ENCODE measurements around the gene SLC35E4. TPM values are rescaled to one million over a fixed set of nuclear protein-coding genes. Genes with fewer than 3 reads are reported as not detected.

Gene SLC35E4
- total and polyA plus RNA-seq, 3 donors from 2014 or later, result 11.6 to 35.9 (median 11.6) TPM

DNA sequence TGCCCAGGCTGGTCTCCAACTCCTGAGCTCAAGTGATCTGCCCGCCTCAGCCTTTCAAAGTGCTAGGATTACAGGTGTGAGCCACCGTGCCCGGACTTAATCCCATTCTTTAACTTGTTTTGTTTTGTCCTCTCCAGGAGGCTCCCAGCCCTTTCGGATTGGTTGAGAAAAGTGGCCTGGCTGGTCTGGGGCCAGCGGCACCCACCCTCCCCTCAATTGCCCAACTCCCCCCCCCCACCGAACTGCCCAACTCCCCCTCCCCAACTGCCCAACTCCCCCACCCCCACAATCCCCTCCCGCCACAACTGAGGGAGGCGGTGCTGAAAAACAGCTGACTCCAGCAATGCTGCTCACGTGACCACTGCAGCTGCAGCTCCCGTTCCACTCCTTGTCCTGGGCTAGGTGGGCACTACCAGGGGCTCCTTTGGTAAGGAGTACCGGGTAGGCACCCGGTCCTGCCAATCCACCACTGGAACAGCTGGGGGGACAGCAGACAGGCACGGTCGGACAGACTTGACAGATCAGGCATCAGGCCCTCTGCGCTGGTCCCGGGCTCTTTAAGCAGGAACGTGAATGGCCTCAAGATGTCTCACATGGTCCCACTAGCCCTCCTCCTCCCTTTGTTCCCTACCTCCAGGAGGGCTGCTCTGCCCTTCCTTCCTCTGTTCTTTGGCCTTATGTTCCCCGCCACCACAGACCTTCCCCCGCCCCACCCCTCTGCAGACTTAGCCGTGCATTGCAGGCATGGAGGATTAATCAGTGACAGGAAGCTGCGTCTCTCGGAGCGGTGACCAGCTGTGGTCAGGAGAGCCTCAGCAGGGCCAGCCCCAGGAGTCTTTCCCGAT is 28.9 kb upstream of the SLC35E4 start, which contains the start of gene TCN2:
TSS of gene TCN2 (plus strand) at position 720 of the 845 bp plus-strand sequence. CDS start 158 bp downstream, outside the sequence.
- Histone ChIP-seq H3K27me3 (no peaks in the 10 kb centered on the region), H3K36me3 (ENCODE audit: low read depth, missing control alignments) (no peaks in the 10 kb centered on the region), H3K4me1 (no peaks in the 10 kb centered on the region), H3K27ac (peak within 1 kb of the TSS; percentile 56 to 70), H3K9me3 (no peaks in the 10 kb centered on the region), H3K4me3 (peak within 1 kb of the TSS; percentile 45 to 63)
- intact Hi-C loops (cut with DNase I; ENCODE audit: low total_unique reads), result no loop called here
- WGBS, 2 donors, result 26 to 53% methylated on average over 20 to 23 of the region's 24 CpGs
- peak; percentile 87 for DNase-seq
- no peak for TF ChIP-seq POLR2A (IDR thresholded peaks at IDR 0.05)
- TF ChIP-seq, protein P1, sequence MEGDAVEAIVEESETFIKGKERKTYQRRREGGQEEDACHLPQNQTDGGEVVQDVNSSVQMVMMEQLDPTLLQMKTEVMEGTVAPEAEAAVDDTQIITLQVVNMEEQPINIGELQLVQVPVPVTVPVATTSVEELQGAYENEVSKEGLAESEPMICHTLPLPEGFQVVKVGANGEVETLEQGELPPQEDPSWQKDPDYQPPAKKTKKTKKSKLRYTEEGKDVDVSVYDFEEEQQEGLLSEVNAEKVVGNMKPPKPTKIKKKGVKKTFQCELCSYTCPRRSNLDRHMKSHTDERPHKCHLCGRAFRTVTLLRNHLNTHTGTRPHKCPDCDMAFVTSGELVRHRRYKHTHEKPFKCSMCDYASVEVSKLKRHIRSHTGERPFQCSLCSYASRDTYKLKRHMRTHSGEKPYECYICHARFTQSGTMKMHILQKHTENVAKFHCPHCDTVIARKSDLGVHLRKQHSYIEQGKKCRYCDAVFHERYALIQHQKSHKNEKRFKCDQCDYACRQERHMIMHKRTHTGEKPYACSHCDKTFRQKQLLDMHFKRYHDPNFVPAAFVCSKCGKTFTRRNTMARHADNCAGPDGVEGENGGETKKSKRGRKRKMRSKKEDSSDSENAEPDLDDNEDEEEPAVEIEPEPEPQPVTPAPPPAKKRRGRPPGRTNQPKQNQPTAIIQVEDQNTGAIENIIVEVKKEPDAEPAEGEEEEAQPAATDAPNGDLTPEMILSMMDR (IDR thresholded peaks at IDR 0.05), result no peak

DNA sequence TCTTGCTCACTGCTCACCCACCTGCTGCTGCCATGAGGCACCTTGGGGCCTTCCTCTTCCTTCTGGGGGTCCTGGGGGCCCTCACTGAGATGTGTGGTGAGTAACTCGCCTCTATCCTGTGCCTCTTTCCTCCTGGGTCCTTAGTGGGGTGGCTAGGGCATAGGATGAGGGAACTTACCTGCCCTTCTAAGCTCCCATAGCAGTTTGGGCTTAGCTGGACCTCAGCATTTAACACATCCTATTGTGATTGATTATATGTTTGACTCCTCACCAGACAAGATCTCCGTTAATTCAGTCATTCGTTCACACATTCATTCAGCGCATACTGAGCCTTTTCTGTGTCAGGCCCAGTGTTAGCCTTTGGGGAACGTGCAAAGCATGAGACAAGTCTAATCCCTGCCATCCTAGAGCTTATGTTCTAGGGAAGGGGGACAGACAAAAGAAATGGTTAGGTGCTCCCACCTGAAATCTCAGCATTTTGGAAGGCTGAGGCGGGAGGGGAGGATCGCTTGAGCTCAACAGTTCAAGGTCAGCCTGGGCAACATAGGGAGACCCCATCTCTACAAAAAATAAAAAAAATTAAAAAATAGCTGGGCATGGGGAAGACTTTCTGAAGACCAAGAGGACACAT is 28.2 kb upstream of the SLC35E4 start:
- Histone ChIP-seq H3K27me3 (no peaks in the 10 kb centered on the region), H3K4me3 (peak overlapping the region; percentile 45 to 63), H3K27ac (peak overlapping the region; percentile 56 to 70), H3K36me3 (ENCODE audit: low read depth, missing control alignments) (no peaks in the 10 kb centered on the region), H3K9me3 (no peaks in the 10 kb centered on the region), H3K4me1 (no peaks in the 10 kb centered on the region)
- no peak for TF ChIP-seq POLR2A (IDR thresholded peaks at IDR 0.05)
- TF ChIP-seq, protein P1 (IDR thresholded peaks at IDR 0.05), result no peak
- 80 to 82% methylated on average over 7 of the region's 7 CpGs for WGBS, 2 donors
- no peak for DNase-seq
- intact Hi-C loops (cut with DNase I; ENCODE audit: low total_unique reads), result no loop called here

DNA sequence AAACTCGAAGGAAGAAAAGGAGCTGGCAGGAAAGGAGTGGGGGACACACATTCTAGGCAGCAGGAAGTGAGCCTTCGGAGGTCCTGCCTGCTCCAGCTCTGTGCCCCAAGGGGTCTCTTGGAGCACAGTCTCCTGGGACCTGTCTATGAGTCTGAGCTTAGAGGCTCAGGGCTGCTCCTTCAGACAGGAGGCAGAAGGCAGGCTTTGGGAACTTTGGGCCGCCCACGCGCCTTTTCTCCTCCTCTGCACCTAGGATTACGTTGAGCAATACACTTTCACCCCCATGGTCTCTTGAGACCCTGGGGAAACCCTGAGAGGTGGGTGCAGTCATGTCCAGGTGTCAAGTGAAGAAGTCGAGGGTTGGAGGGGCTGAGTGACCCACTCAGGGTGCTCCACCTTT is 27.6 kb upstream of the SLC35E4 start:
- no peak overlapping the region for H3K27ac ChIP-seq
- TF ChIP-seq POLR2A (IDR thresholded peaks at IDR 0.05), result no peak
- TF ChIP-seq, protein P1 (IDR thresholded peaks at IDR 0.05), result no peak
- no peaks in the 10 kb centered on the region for H3K27me3 ChIP-seq
- no peaks in the 10 kb centered on the region for H3K9me3 ChIP-seq
- no peak overlapping the region for H3K4me3 ChIP-seq
- intact Hi-C loops (cut with DNase I; ENCODE audit: low total_unique reads), result no loop called here
- H3K36me3 ChIP-seq (ENCODE audit: low read depth, missing control alignments), result no peaks in the 10 kb centered on the region
- no peaks in the 10 kb centered on the region for H3K4me1 ChIP-seq
- WGBS, 2 donors, result 63 to 83% methylated on average over 3 to 7 of the region's 7 CpGs
- DNase-seq, result no peak

DNA sequence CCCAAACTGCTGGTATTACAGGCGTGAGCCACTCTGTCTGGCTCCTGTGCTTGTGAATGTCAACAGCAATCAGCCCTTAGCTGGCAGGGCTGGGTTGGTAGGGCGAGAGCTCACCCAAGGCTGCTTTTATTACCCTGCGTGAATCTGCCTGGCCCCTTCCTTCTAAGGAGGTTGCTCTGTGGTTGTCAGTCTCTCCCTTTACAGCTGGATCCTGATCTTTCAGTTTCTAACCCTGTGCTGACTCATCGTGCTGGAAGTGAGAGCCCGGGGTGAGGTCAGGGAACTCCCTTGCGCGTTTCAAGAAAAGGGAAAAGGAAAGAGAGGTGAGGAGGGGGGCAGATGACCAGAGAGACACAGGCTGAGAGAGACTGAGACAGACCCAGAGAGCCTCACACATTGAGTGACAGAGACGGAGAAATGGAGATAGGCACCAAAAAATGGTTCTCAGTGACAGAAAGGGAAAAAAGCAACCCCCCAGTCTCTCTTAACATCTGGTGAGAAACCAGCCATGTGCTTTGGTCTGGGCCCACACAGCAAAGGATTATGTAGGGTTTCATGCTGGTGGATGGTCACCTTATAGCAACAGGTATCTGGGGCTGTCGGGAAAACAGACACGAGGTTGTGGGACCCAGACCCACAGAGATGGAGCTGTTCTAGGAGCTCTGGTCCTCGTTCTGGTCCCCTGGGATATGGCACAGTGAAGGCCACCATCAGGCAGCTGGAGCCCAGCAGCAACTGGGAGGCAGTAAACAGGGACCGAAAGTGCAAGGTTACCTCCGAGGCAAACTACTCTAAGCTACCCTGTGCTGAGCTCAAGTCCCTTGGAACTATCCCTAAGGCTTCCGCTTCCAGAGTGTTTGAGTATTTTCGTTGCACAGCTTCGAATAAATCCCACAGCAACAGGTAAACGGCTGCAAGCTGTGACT is 26.1 kb upstream of the SLC35E4 start:
- WGBS, 2 donors, result 68 to 69% methylated on average over 15 to 17 of the region's 17 CpGs
- H3K4me1 ChIP-seq, result no peaks in the 10 kb centered on the region
- H3K36me3 ChIP-seq (ENCODE audit: low read depth, missing control alignments), result no peaks in the 10 kb centered on the region
- H3K27me3 ChIP-seq, result no peaks in the 10 kb centered on the region
- DNase-seq, result peak; percentile 30
- H3K9me3 ChIP-seq, result no peaks in the 10 kb centered on the region
- TF ChIP-seq, protein P1 (IDR thresholded peaks at IDR 0.05), result no peak
- TF ChIP-seq POLR2A (IDR thresholded peaks at IDR 0.05), result no peak
- peak overlapping the region in 1 of 2 donors; percentile 25 for H3K27ac ChIP-seq
- no peak overlapping the region for H3K4me3 ChIP-seq
- intact Hi-C loops (cut with DNase I; ENCODE audit: low total_unique reads), result no loop called here
